CD4-positive, alpha-beta T cell treated with Interferon alpha-2 for 1 hour (primary cell): ENCODE data around the gene CCDC120.

Experiments
- DNase-seq, 2 donors: peaks; one replicate each; pipeline ENCODE4 v3.0.0-alpha.2; 2020 to 2022

CCDC120 gene

GRCh38 chrX:49061916-49062315 lies 3.1 kb downstream of the CCDC120 start:
- no peak for DNase-seq

GRCh38 chrX:49063715-49064114 lies 4.9 kb downstream of the CCDC120 start:
- DNase-seq = no peak

- DNase-seq = no peak
These were observed 5.5 kb downstream of the CCDC120 start for GRCh38 chrX:49064303-49064702.

DNA sequence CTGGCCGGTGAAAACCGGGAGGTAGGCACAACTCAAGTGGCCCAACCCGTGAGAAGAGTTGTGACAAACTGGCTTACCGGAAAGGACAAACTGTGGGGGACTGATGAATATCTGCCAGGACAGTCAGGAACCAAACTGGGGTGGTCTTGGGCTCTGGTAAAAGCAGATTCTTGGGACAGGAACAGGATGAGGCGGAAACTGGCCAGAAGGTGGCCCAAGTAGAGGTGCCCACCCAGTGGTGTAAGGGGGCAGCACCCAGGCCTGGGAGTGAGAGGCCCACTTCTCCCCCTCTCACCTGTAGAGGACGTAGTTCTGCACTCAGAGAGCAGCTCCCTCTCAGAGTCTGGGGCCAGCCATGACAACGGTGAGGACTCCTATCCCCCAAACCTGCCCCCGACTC lies 5.9 kb downstream of the CCDC120 start:
- no peak for DNase-seq

GRCh38 chrX:49066278-49066677 lies 7.5 kb downstream of the CCDC120 start:
- DNase-seq = no peak

DNA sequence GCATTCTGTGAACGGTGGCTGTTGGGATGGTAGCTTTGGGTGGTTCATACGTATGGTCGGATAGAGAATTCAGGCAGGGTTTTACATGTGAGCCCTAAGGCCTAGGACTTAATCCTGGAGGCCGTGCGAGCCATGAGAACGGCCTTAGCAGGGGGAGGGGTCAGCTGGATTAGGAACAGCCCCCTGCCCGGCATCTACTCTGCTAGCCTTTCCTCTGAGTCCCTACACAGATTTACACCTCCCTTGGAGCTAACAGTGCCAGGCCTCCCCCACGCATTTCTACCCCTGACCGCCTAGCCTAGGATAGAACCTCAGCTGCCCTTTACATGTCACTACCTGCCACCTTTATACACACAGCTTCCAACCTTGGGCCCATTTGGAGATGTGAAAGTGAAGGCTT lies 7.9 kb downstream of the CCDC120 start:
- no peak for DNase-seq

DNA sequence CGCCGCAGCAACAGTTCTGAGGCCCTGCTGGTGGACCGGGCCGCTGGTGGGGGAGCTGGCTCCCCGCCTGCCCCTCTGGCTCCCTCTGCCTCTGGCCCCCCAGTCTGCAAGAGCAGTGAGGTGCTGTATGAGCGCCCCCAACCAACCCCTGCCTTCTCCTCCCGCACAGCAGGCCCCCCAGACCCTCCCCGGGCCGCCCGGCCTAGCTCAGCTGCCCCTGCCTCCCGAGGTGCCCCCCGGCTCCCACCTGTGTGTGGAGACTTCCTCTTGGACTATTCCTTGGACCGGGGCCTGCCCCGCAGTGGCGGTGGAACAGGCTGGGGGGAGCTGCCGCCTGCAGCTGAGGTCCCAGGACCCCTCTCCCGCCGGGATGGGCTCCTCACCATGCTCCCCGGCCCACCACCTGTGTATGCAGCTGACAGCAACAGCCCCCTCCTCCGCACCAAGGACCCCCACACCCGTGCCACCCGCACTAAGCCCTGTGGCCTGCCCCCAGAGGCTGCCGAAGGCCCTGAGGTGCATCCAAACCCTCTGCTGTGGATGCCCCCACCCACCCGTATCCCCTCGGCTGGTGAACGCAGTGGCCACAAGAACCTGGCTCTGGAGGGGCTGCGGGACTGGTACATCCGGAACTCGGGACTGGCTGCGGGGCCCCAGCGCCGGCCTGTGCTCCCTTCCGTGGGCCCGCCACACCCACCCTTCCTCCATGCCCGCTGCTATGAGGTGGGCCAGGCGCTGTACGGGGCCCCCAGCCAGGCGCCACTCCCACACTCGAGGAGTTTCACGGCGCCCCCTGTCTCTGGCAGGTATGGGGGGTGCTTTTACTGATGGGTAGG lies 8.7 kb downstream of the CCDC120 start:
- DNase-seq = no peak

- DNase-seq = no peak
These were observed 10.2 kb downstream of the CCDC120 start for GRCh38 chrX:49069038-49069437.

- no peak for DNase-seq
These were observed 12.2 kb downstream of the CCDC120 start for GRCh38 chrX:49070988-49071387.

- DNase-seq = no peak
These were observed 13.3 kb downstream of the CCDC120 start for GRCh38 chrX:49071877-49072711.

DNA sequence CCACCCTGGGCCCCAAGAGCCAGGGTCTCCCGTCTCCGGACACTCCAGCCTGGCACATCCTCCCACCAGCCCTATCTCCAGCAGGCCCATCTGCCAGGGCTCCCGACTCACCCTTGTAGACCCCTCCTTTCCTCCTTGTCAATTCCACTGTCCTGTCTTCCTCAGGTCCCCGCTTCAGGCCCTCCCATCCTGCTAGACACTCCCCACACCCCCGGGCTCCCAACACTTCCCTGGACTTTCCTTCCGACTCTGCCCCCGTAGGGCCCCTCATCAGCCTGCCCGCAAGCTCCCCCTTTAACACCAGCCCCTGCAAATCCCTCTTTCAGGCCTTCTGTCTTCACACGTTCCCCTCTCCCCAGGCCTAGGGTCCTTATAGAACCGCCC lies 13.9 kb downstream of the CCDC120 start:
- DNase-seq = no peak

GRCh38 chrX:49073601-49074575 lies 15.1 kb downstream of the CCDC120 start, which contains the start of gene PRAF2:
Gene PRAF2, minus strand, starts transcription at chrX:49074002. Its CDS starts 15 bp downstream, at chrX:49073987.
- peak; percentile 91 to 94 for DNase-seq

DNA sequence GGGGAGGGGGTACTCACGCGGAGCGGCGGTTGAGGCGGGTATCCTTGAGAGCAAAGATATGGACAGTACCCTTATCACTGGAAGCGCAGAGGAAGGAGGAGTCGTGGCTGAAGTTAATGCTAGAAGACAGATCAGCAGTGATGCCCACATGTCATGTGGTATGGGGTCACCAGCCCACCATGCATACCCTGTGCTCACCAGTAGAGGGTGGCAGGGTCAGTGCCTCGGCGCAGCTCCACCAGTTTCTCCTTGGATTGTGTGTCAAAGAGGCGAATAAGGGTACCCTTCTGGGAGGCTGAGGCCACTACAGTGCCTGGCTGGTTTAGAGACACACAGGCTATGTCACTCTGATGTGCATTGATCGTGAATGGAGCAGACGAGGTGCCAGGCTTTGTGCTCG lies 16.5 kb downstream of the CCDC120 start:
- DNase-seq = no peak

GRCh38 chrX:49077941-49078340 lies 19.1 kb downstream of the CCDC120 start:
- no peak for DNase-seq

DNA sequence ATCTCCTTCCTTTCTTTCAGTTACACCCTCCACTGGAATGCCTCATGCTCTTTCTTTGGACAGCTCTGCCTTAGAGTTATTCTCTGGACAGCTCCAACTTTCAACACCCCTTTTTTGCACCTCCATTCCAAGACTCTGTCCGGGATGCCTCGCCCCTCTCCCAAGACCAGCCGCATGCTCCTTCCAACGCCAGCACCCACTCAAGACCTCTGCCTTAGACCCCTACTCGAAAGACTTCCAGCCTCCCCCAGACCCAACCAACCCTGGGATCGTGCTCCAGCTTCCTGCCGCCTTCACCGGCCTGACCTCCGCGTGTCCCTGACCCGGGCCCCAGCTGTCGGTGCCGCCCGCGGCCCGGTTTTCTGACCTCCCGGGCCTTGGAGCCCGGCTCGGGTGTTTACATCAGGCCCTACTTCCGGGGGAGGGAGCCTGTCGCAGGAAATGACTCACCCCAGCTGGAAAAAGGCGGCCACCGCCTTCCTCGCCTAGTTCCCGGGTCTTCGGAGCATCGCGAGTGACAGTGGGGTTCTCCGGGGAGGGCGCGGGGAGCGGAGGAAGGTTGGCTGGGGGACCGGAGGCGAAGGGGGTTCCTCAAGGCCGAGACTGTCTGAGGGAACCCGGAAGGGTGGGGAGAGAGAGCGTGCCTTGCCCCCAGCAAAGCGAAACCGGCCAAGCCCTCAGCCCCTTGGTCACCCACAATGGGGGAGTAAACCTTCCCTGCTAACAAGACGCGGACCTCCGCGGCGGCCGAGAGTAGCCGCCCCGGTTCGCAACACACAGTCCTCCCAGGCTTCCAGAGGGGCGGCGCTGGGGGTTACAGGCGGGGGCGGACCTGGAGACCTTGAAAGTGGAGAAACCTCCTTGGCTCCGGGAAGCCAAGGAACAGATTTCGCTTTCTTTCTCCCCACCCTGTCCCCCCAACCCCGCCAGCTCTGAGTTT lies 21.0 kb downstream of the CCDC120 start, which contains the start of gene WDR45:
Gene WDR45 (minus strand): TSS at position 399 of the 940 bp plus-strand sequence. CDS start 1,792 bp downstream, outside the sequence.
- DNase-seq = peak; percentile 76 to 82

GRCh38 chrX:49082271-49082871 lies 23.6 kb downstream of the CCDC120 start:
- no peak for DNase-seq

DNA sequence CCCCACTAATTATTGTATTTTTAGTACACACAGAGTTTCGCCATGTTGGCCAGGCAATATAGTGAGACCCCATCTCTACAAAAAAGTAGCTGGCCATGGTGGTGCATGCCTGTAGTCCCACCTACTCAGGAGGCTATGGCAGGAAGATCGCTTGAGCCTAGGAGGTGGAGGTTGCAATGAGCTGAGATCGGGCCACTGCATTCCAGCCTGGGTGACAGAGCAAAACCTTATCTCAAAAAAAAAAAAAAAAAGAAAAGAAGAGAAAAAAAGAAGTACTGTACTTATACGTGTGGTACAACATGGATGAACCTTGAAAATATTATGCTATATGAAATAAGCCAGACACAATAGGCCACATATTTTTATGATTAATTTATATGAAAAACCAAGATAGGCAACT lies 30.8 kb downstream of the CCDC120 start:
- DNase-seq = no peak

- no peak for DNase-seq
These were observed 37.6 kb downstream of the CCDC120 start for GRCh38 chrX:49096419-49096818.

GRCh38 chrX:49100704-49101628 lies 42.2 kb downstream of the CCDC120 start:
- DNase-seq = peak; percentile 92 to 94

- no peak for DNase-seq
These were observed 42.8 kb downstream of the CCDC120 start for GRCh38 chrX:49101629-49101984.
